GM21526 (cell line): ENCODE measurements around the gene SPATA2.

ENCODE experiments used
- ATAC-seq: cut with Tn5 transposase; IDR thresholded peaks from one replicate; pipeline ENCODE4 v1.9.1; 2021; ENCODE audit warnings: moderate library complexity; ENCODE audit not compliant: unreplicated experiment, low FRiP score

SPATA2 gene

GRCh38 chr20:49887251-49888211, 27.8 kb downstream of the SPATA2 start:
- no peak for ATAC-seq

GRCh38 chr20:49886571-49887213, 28.6 kb downstream of the SPATA2 start:
- ATAC-seq, result no peak

- ATAC-seq, result no peak
Observed at GRCh38 chr20:49885558-49886332, 29.6 kb downstream of the SPATA2 start.

GRCh38 chr20:49883246-49883802, 32.0 kb downstream of the SPATA2 start:
- ATAC-seq, result no peak

- no peak for ATAC-seq
Observed at GRCh38 chr20:49882171-49882970, 33.0 kb downstream of the SPATA2 start.

- ATAC-seq, result no peak
Observed at GRCh38 chr20:49880724-49881445, 34.4 kb downstream of the SPATA2 start.

GRCh38 chr20:49880177-49880576, 35.2 kb downstream of the SPATA2 start:
- ATAC-seq, result no peak

GRCh38 chr20:49878977-49879376, 36.4 kb downstream of the SPATA2 start:
- no peak for ATAC-seq

- no peak for ATAC-seq
Observed at GRCh38 chr20:49877386-49877921, 37.9 kb downstream of the SPATA2 start.

GRCh38 chr20:49874696-49875095, 40.6 kb downstream of the SPATA2 start:
- no peak for ATAC-seq

- no peak for ATAC-seq
Observed at GRCh38 chr20:49872056-49872455, 43.3 kb downstream of the SPATA2 start.

- no peak for ATAC-seq
Observed at GRCh38 chr20:49871391-49871948, 43.9 kb downstream of the SPATA2 start.

GRCh38 chr20:49870261-49870660, 45.1 kb downstream of the SPATA2 start:
- ATAC-seq, result no peak

- ATAC-seq, result no peak
Observed at GRCh38 chr20:49868964-49869363, 46.4 kb downstream of the SPATA2 start.

- ATAC-seq, result no peak
Observed at GRCh38 chr20:49868538-49868937, 46.8 kb downstream of the SPATA2 start.

GRCh38 chr20:49867453-49868215, 47.7 kb downstream of the SPATA2 start:
- no peak for ATAC-seq

- no peak for ATAC-seq
Observed at GRCh38 chr20:49866051-49866450, 49.3 kb downstream of the SPATA2 start.

- ATAC-seq, result no peak
Observed at GRCh38 chr20:49865559-49865958, 49.8 kb downstream of the SPATA2 start.
